Inflammatory macrophage treated with lipopolysaccharide for 1 hour (primary cell): ENCODE measurements around the gene MED23.
A peak's percentile ranks its signal among the peaks of the same experiment; 100 is the strongest.
"Not testable (repeated sequence)": the region's sequence is repeated elsewhere in the genome, so short reads cannot be mapped to it uniquely, and the experiment has no call there.

Source experiments
- DNase-seq, 2 donors: peaks; one replicate each; pipeline ENCODE4 v3.0.0-alpha.2; 2020 to 2022

Gene MED23

GRCh38 chr6:131568726-131569125, 59.3 kb downstream of the MED23 start:
- peak; percentile 21 to 26 for DNase-seq

DNA sequence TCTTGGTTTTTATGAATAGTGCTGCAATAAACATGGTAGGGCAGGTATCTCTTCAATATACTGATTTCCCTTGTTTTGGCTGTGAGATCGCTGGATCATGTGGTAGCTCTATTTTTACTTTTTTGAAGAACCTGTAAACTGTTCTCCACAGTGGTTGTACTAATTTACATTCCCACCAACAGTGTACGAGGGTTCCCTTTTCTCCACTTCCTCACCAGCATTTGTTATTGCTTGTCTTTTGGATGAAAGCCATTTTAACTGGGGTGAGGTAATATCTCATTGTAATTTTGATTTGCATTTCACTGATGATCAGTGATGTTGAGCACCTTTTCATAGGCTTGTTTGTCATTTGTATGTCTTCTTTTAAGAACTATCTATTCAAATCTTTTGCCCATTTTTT, 63.0 kb downstream of the MED23 start:
- peak; percentile 20 to 28 for DNase-seq

GRCh38 chr6:131561925-131562707, 65.9 kb downstream of the MED23 start:
- no peak for DNase-seq

GRCh38 chr6:131558922-131559321, 69.1 kb downstream of the MED23 start:
- no peak for DNase-seq

- no peak for DNase-seq
These were observed 72.0 kb downstream of the MED23 start for GRCh38 chr6:131555992-131556391.

- no peak for DNase-seq
These were observed 75.5 kb downstream of the MED23 start for GRCh38 chr6:131552572-131552971.

GRCh38 chr6:131551902-131552301, 76.1 kb downstream of the MED23 start:
- no peak for DNase-seq

- peak; percentile 27 to 70 for DNase-seq
These were observed 78.2 kb downstream of the MED23 start for GRCh38 chr6:131549811-131550210.

DNA sequence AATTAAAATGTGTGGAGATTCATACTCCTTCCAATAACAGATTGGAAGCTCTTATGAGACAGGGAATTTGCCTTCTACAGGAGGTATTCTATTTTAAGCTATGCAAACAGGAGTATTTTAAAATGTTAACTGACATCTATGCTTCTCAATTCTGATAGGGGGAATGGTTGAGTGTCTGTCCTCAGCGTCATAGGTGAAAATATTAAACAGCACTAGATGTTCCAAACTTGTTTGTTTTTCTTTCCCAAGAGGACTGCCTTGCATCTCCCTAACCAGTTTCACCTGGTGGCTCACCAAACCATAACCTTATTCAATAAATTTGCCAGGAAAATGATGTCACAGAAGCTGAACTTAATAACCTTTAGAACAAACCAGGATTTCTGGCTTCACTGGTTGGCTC, 79.6 kb downstream of the MED23 start:
- DNase-seq, result no peak

DNA sequence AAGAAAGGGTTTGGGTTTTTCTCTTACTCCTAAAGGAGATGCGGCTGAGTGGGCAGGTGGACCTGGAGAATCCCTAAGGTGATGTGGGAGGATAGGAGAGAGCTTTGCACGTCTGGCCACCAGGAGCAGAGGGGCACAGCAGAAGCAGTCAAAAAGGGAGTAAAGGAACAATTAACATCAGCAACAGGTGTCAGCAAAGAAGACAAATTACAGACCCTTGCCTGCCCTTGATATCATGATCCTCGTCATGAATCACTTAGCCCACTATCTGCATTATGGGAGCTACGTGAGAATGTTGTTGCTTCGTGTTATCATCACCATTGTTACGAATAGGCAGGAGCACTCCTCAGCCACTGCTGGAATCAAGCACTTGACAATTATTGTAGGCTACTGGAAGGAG, 80.6 kb downstream of the MED23 start:
- no peak for DNase-seq

- DNase-seq, result no peak
These were observed 82.7 kb downstream of the MED23 start for GRCh38 chr6:131545317-131545716.

- DNase-seq, result not testable (repeated sequence)
These were observed 89.4 kb downstream of the MED23 start for GRCh38 chr6:131538615-131539014.

GRCh38 chr6:131532580-131533039, 95.4 kb downstream of the MED23 start:
- no peak for DNase-seq

DNA sequence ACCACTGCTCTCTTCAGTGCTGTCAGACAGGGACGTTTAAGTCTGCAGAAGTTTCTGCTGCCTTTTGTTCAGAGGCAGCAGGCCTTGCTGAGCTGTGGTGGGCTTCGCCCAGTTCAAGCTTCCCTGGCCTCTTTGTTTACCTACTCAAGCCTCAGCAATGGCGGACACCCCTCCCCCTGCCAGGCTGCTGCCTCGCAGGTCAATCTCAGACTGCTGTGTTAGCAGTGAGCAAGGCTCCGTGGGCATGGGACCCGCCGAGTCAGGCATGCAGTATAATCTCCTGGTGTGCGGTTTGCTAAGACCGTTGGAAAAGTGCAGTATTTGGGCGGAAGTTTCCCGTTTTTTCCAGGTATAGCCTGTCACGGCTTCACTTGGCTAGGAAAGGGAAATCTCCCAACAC, 96.4 kb downstream of the MED23 start:
- DNase-seq, result not testable (repeated sequence)

GRCh38 chr6:131530936-131531335, 97.1 kb downstream of the MED23 start:
- DNase-seq, result not testable (repeated sequence)

DNA sequence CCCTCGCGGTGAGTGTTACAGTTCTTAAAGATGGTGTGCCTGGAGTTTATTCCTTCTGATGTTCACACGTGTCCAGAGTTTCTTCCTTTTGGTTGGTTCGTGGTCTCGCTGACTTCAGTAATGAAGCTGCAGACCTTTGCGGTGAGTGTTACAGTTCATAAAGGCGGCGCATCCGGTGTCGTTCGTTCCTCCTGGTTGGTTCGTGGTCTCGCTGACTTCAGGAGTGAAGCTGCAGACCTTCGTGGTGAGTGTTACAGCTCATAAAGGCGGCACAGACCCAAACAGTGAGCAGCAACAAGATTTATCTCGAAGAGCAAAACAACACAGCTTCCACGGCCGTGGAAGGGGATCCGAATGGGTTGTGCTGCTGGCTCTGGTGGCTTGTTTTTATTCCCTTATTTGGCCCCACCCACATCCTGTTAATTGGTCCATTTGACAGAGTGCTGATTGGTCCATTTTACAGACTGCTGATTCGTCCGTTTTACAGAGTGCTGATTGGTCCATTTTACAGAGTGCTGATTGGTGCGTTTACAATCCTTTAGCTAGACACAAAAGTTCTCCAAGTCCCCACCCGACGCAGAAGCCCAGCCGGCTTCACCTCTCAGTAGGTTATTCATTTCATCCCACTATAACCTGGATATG, 103.2 kb downstream of the MED23 start:
- no peak for DNase-seq

DNA sequence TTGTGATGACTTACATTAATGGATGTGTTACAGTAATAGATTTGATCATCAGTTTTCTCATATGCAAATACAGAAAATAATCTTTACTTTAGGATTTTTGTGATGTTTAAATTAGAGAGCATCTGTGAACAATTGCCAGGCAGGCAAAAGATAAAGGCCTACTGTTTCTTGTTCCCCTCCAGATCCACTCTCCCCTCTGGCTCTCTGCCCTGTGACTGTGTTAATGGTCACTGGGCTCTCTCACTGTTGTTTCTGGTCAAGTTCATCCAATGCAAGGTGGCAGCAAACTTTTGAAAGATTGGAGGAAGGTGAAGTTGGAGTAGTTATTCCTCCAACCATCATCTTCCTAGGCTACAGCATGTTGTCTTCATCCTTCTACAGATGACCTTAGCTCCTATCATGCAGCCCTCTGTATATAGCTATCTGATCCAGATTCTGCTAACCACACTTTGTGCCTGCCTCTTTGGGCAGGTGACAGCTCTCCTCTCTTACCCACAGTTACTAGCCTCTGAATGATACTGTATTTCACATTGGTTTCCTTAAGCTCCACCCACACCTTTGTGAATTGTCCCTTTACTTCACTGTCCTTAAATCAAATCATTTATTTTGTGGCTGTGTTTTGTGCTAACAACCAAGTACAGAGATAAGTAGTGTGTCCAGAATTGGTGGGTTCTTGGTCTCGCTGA, 103.9 kb downstream of the MED23 start:
- no peak for DNase-seq
